Rectal smooth muscle tissue (tissue), 1 donor: ENCODE measurements around the gene TRPM6.

Experiments used
- H3K27ac ChIP-seq: one replicate; pipeline ENCODE4 v1.7.0; 2013; ENCODE audit warnings: low read depth, low read length, inconsistent platforms
- H3K27me3 ChIP-seq: one replicate; pipeline ENCODE4 v1.7.0; 2013; ENCODE audit warnings: low read length; ENCODE audit not compliant: control insufficient read depth, insufficient read depth
- H3K36me3 ChIP-seq: one replicate; pipeline ENCODE4 v1.7.0; 2013; ENCODE audit warnings: low read length; ENCODE audit not compliant: control insufficient read depth, insufficient read depth
- H3K4me1 ChIP-seq: one replicate; pipeline ENCODE4 v1.7.0; 2013; ENCODE audit warnings: low read length; ENCODE audit not compliant: control insufficient read depth, insufficient read depth
- H3K4me3 ChIP-seq: one replicate; pipeline ENCODE4 v1.7.0; 2013; ENCODE audit warnings: low read length
- H3K9ac ChIP-seq: one replicate; pipeline ENCODE4 v1.7.0; 2013; ENCODE audit warnings: low read length

Gene TRPM6

GRCh38 chr9:74760031-74760700 lies 127.6 kb downstream of the TRPM6 start:
- H3K4me3 ChIP-seq = no peak overlapping the region
- H3K27ac ChIP-seq = no peak overlapping the region
- no peaks in the 10 kb centered on the region for H3K36me3 ChIP-seq
- no peak overlapping the region for H3K9ac ChIP-seq
- H3K4me1 ChIP-seq = no peaks in the 10 kb centered on the region
- no peaks in the 10 kb centered on the region for H3K27me3 ChIP-seq

DNA sequence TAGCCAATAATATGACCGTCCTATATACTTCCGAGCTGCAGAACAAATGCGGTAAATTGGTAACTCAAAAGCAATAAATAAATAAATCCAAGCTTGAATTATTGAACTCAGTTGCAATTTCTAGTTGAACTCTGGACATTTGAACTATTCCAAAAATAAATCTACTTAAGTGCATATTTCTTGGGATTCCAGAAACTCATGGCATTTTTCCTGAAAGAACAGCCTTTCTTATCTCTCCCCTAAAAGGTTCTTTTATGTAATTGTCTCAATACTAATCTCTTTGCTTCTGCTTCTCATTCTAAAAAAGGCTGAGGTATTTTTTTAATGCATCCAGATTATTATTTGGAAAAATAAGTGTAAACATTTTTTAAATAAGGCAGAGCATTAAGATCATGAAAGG lies 131.7 kb downstream of the TRPM6 start:
- Histone ChIP-seq H3K4me3 (no peak overlapping the region), H3K27ac (no peak overlapping the region), H3K36me3 (no peaks in the 10 kb centered on the region), H3K27me3 (no peaks in the 10 kb centered on the region), H3K9ac (no peak overlapping the region), H3K4me1 (no peaks in the 10 kb centered on the region)

DNA sequence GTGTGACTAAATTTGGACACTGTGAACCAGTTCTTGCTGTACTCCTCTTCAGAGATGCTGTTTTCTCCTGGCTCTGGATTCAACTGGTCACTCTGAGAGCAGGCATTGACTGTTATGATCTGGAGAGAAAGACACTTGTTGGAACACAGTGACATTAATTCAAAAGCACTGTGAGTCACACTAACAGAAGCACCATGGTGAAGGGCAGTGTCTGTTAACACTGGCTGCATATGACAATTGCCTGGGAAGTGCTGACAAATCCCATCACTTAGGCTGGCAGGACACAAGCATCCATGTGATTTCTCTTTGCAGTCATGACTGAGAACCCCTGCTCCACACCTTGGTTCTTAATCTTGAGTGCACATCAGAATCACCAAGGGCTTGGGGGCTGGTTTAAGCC lies 132.4 kb downstream of the TRPM6 start:
- H3K4me1 ChIP-seq = no peaks in the 10 kb centered on the region
- no peaks in the 10 kb centered on the region for H3K27me3 ChIP-seq
- no peak overlapping the region for H3K4me3 ChIP-seq
- H3K36me3 ChIP-seq = no peaks in the 10 kb centered on the region
- H3K27ac ChIP-seq = no peak overlapping the region
- H3K9ac ChIP-seq = no peak overlapping the region

DNA sequence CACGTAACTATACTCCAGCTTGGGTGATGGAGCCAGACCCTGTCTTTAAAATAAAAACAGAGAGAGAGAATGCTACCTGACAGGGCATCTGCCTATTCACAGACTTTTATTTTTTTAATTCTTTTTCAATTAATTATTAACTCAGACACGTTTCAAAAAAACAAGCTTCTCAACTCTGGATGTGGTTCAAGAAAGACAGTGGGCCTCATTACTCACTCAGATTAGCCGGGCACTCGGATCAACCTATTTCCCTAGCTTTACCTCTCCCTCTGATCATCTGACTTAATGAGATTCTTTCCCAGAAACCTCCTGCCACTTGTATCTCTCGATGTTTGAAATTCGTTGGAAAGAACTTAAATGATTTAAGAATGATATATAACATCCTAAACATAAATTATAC lies 134.1 kb downstream of the TRPM6 start:
- no peak overlapping the region for H3K9ac ChIP-seq
- H3K4me3 ChIP-seq = no peak overlapping the region
- H3K27me3 ChIP-seq = no peaks in the 10 kb centered on the region
- H3K36me3 ChIP-seq = no peaks in the 10 kb centered on the region
- H3K27ac ChIP-seq = no peak overlapping the region
- H3K4me1 ChIP-seq = no peaks in the 10 kb centered on the region

DNA sequence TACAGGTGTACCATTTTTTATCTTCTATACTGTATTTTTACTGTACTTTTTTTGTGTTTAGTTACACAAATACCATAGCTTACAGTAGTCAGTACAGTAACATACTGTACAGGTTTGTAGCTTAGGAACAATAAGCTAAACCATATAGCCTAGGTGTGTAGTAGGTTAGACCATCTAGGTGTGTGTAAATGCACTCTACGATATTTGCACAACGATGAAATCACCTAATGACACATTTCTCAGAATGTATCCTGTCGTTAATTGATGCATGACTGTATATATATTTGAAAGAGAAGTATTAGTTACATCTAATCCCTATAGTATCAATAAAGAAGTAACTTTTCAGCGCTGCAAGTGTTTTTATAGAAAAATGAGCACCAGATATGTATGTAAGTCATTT lies 138.8 kb downstream of the TRPM6 start:
- H3K9ac ChIP-seq = no peak overlapping the region
- no peak overlapping the region for H3K27ac ChIP-seq
- H3K36me3 ChIP-seq = no peaks in the 10 kb centered on the region
- H3K27me3 ChIP-seq = no peaks in the 10 kb centered on the region
- H3K4me3 ChIP-seq = no peak overlapping the region
- H3K4me1 ChIP-seq = no peaks in the 10 kb centered on the region

- H3K4me3 ChIP-seq = no peak overlapping the region
- no peaks in the 10 kb centered on the region for H3K4me1 ChIP-seq
- no peak overlapping the region for H3K27ac ChIP-seq
- no peak overlapping the region for H3K9ac ChIP-seq
- H3K36me3 ChIP-seq = no peaks in the 10 kb centered on the region
- no peaks in the 10 kb centered on the region for H3K27me3 ChIP-seq
Measured at GRCh38 chr9:74742792-74743730, 144.7 kb downstream of the TRPM6 start.

GRCh38 chr9:74742191-74742790 lies 145.4 kb downstream of the TRPM6 start:
- no peaks in the 10 kb centered on the region for H3K36me3 ChIP-seq
- no peak overlapping the region for H3K4me3 ChIP-seq
- H3K27me3 ChIP-seq = no peaks in the 10 kb centered on the region
- no peak overlapping the region for H3K27ac ChIP-seq
- no peaks in the 10 kb centered on the region for H3K4me1 ChIP-seq
- H3K9ac ChIP-seq = no peak overlapping the region

GRCh38 chr9:74736646-74737045 lies 151.1 kb downstream of the TRPM6 start:
- no peak overlapping the region for H3K27ac ChIP-seq
- H3K36me3 ChIP-seq = no peaks in the 10 kb centered on the region

GRCh38 chr9:74735761-74736160 lies 152.0 kb downstream of the TRPM6 start:
- no peak overlapping the region for H3K4me3 ChIP-seq
- H3K27me3 ChIP-seq = no peaks in the 10 kb centered on the region
- H3K27ac ChIP-seq = no peak overlapping the region
- H3K4me1 ChIP-seq = no peaks in the 10 kb centered on the region
- no peak overlapping the region for H3K9ac ChIP-seq
- no peaks in the 10 kb centered on the region for H3K36me3 ChIP-seq

More at GRCh38 chr9:74736646-74737045, 151.1 kb downstream of the TRPM6 start:
- no peaks in the 10 kb centered on the region for H3K27me3 ChIP-seq
- no peaks in the 10 kb centered on the region for H3K4me1 ChIP-seq
- no peak overlapping the region for H3K4me3 ChIP-seq
- no peak overlapping the region for H3K9ac ChIP-seq

DNA sequence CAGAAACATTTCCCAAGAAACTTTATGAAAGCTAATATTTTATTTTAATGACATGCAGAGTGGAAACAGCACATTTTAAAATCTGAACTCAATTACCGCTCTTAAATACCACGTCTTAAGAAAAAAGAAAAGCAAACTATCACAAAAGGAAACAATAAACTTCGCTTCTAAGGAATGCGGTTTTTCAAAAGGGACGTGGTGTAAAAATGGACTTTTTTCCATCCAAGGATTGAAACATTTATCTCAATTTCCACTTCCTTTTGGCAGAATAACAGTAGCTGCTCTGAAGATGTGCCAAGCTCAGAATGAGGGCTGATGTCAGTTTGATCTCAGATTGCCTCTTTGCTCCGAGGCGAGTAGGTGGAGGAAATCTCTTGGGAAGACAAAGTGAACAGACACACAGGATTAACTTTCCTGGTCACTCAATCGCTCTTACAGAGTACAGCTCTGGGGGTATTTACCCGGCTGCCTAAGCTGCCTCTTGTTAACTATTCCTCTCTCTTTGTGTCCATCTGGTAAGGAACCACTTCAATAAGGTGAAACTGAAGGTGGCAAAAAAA lies 158.5 kb downstream of the TRPM6 start:
- H3K4me1 ChIP-seq = no peaks in the 10 kb centered on the region
- no peak overlapping the region for H3K4me3 ChIP-seq
- H3K27me3 ChIP-seq = no peaks in the 10 kb centered on the region
- no peak overlapping the region for H3K27ac ChIP-seq
- H3K9ac ChIP-seq = no peak overlapping the region
- H3K36me3 ChIP-seq = peaks cover 2% of the 10 kb centered on the region

DNA sequence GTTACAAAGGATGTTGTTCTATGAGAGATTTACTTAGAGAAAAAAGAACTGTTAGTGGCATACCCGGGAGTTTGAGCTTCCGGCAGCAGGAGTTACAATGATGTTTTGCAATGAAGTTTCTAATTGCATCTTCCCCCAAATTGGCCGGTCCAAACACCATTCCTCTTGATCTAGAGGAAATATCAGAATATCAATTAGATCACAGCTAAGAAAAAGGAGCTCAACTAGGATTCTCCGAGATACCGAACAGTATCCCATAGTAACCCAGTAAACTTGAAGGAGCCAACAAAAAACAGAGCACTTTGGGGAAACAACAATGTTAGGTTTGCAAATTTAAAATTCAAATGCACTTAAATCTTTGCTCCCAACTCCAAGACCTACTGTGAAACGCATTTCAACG lies 159.5 kb downstream of the TRPM6 start:
- no peak overlapping the region for H3K27ac ChIP-seq
- peaks cover 2% of the 10 kb centered on the region for H3K36me3 ChIP-seq
- no peaks in the 10 kb centered on the region for H3K27me3 ChIP-seq
- H3K9ac ChIP-seq = no peak overlapping the region
- no peak overlapping the region for H3K4me3 ChIP-seq
- no peaks in the 10 kb centered on the region for H3K4me1 ChIP-seq

DNA sequence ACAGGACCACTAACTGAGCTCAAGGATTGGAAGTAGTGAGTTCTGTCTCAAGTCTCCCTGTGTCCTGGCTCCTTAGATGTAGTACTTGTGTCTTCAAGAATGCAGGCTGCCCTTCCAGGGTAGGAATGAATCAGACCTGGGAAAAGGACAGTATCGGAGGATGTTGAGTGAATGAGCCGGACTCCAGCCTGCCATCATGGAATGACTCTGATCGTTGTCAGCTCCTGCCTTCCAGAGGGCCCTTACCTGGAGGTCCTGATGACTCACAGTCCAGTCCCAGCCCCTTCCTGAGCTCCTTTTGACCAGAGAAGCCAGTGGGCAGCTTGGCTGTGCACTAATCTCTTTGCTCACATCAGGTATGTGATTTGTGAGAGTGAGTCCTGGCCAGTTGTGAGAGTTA lies 161.1 kb downstream of the TRPM6 start:
- H3K4me3 ChIP-seq = no peak overlapping the region
- H3K27me3 ChIP-seq = no peaks in the 10 kb centered on the region
- H3K36me3 ChIP-seq = peaks cover 2% of the 10 kb centered on the region
- no peak overlapping the region for H3K27ac ChIP-seq
- H3K9ac ChIP-seq = no peak overlapping the region
- no peaks in the 10 kb centered on the region for H3K4me1 ChIP-seq
